A549 (cell line): ENCODE measurements around the gene PML.

ENCODE experiments used
- CBX2 ChIP-seq: fragments of 200-600 bp; sonication (generic); IDR thresholded peaks from 2 replicates; pipeline ENCODE4 v1.6.1; 2016; ENCODE audit warnings: low read depth, mild to moderate bottlenecking, borderline replicate concordance
- CBX8 ChIP-seq: fragments of 200-600 bp; sonication (generic); IDR thresholded peaks from 2 replicates; pipeline ENCODE4 v1.6.1; 2016
- CEBPB ChIP-seq, 2 experiments: fragments of >200 bp in 1 of 2; sonication (Bioruptor Twin) in 1 of 2; formaldehyde crosslinking in 1 of 2; IDR thresholded peaks; 2 replicates each; pipeline ENCODE4 v1.6.1; 2012 to 2016
- HDAC2 ChIP-seq: fragments of 200-600 bp; sonication (generic); IDR thresholded peaks from 2 replicates; pipeline ENCODE4 v1.6.1; 2016
- JUN ChIP-seq, 2 experiments: fragments of >200 bp; sonication (Bioruptor Twin); formaldehyde crosslinking; IDR thresholded peaks; 2 replicates in 1 of 2; 3 replicates in 1 of 2; pipeline ENCODE4 v1.6.1; 2016 to 2017
- POLR2A ChIP-seq: IDR thresholded peaks from 2 replicates; pipeline ENCODE4 v1.6.1; 2012; ENCODE audit warnings: mild to moderate bottlenecking, low read length
- RFX5 ChIP-seq: fragments of 450-650 bp; IDR thresholded peaks from 2 replicates; pipeline ENCODE4 v1.7.1; 2014; ENCODE audit warnings: antibody characterized with exemption, mild to moderate bottlenecking, moderate library complexity
- SMC3 ChIP-seq: fragments of >200 bp; sonication (Bioruptor Twin); formaldehyde crosslinking; IDR thresholded peaks from 3 replicates; pipeline ENCODE4 v1.6.1; 2018; ENCODE audit warnings: inconsistent platforms
- ZFP36 ChIP-seq: fragments of 450-650 bp; IDR thresholded peaks from 2 replicates; pipeline ENCODE4 v1.6.1; 2014; ENCODE audit warnings: borderline replicate concordance; ENCODE audit not compliant: partially characterized antibody
- TF ChIP-seq, protein P1 (sequence below): fragments of >200 bp; sonication (Bioruptor Twin); formaldehyde crosslinking; IDR thresholded peaks from 3 replicates; pipeline ENCODE4 v1.5.1; 2016
- TF ChIP-seq, protein P2 (sequence below): fragments of 250-450 bp; sonication (Bioruptor Pico); IDR thresholded peaks from 2 replicates; pipeline ENCODE4 v1.5.0; 2021; ENCODE audit warnings: mild to moderate bottlenecking, moderate library complexity, borderline replicate concordance
- TF ChIP-seq, protein P3 (sequence below): IDR thresholded peaks from 2 replicates; pipeline ENCODE4 v1.6.1; 2012
- TF ChIP-seq, protein P4 (sequence below): fragments of 150-350 bp; IDR thresholded peaks from 2 replicates; pipeline ENCODE4 v1.6.1; 2014; ENCODE audit warnings: low read depth, mild to moderate bottlenecking, low read length

GRCh38 chr15:73992594-73992898, 2.0 kb upstream of the PML start:
- TF ChIP-seq HDAC2 (no peak), POLR2A (no peak), JUN (IDR thresholded peaks at IDR 0.05) (no peak), CEBPB (IDR thresholded peaks at IDR 0.05) (no peak), RFX5 (no peak), CBX2 (no peak), CBX8 (no peak), SMC3 (no peak), ZFP36 (no peak)
- TF ChIP-seq, protein P1, sequence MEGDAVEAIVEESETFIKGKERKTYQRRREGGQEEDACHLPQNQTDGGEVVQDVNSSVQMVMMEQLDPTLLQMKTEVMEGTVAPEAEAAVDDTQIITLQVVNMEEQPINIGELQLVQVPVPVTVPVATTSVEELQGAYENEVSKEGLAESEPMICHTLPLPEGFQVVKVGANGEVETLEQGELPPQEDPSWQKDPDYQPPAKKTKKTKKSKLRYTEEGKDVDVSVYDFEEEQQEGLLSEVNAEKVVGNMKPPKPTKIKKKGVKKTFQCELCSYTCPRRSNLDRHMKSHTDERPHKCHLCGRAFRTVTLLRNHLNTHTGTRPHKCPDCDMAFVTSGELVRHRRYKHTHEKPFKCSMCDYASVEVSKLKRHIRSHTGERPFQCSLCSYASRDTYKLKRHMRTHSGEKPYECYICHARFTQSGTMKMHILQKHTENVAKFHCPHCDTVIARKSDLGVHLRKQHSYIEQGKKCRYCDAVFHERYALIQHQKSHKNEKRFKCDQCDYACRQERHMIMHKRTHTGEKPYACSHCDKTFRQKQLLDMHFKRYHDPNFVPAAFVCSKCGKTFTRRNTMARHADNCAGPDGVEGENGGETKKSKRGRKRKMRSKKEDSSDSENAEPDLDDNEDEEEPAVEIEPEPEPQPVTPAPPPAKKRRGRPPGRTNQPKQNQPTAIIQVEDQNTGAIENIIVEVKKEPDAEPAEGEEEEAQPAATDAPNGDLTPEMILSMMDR = no peak
- TF ChIP-seq, protein P2, sequence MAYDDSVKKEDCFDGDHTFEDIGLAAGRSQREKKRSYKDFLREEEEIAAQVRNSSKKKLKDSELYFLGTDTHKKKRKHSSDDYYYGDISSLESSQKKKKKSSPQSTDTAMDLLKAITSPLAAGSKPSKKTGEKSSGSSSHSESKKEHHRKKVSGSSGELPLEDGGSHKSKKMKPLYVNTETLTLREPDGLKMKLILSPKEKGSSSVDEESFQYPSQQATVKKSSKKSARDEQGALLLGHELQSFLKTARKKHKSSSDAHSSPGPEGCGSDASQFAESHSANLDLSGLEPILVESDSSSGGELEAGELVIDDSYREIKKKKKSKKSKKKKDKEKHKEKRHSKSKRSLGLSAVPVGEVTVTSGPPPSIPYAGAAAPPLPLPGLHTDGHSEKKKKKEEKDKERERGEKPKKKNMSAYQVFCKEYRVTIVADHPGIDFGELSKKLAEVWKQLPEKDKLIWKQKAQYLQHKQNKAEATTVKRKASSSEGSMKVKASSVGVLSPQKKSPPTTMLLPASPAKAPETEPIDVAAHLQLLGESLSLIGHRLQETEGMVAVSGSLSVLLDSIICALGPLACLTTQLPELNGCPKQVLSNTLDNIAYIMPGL = no peak
- TF ChIP-seq, protein P3, sequence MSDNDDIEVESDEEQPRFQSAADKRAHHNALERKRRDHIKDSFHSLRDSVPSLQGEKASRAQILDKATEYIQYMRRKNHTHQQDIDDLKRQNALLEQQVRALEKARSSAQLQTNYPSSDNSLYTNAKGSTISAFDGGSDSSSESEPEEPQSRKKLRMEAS = no peak
- TF ChIP-seq, protein P4, sequence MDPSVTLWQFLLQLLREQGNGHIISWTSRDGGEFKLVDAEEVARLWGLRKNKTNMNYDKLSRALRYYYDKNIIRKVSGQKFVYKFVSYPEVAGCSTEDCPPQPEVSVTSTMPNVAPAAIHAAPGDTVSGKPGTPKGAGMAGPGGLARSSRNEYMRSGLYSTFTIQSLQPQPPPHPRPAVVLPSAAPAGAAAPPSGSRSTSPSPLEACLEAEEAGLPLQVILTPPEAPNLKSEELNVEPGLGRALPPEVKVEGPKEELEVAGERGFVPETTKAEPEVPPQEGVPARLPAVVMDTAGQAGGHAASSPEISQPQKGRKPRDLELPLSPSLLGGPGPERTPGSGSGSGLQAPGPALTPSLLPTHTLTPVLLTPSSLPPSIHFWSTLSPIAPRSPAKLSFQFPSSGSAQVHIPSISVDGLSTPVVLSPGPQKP = no peak
